Upper lobe of left lung (tissue), 6 donors: ENCODE results near the gene KRT71. TPM values are rescaled to one million over a fixed set of nuclear protein-coding genes. Genes with fewer than 3 reads are reported as not detected.

ENCODE experiments used
- ATAC-seq, 2 donors: fragments of 200-7000 bp; cut with Tn5 transposase; one replicate each; pipeline ENCODE4 v1.9.1; 2022; ENCODE audit warnings: mild to moderate bottlenecking in 2 of 2, moderate library complexity in 2 of 2; ENCODE audit not compliant: low FRiP score in 2 of 2
- DNase-seq, 2 donors: peaks; one replicate each; pipeline ENCODE4 v3.0.0-alpha.2; 2019 to 2020
- H3K27ac ChIP-seq, 4 donors: fragments of 200-600 bp; sonication (generic); one replicate each; pipeline ENCODE4 v1.5.1; 2016 to 2019
- H3K27me3 ChIP-seq, 4 donors: fragments of 200-600 bp; sonication (generic); one replicate each; pipeline ENCODE4 v1.5.1; 2017 to 2019
- H3K36me3 ChIP-seq, 4 donors: fragments of 200-600 bp; sonication (generic); one replicate each; pipeline ENCODE4 v1.5.1; 2016 to 2019
- H3K4me1 ChIP-seq, 4 donors: fragments of 200-600 bp; sonication (generic); one replicate each; pipeline ENCODE4 v1.5.1; 2018 to 2019
- H3K4me3 ChIP-seq, 4 donors: fragments of 200-600 bp; sonication (generic); one replicate each; pipeline ENCODE4 v1.5.1; 2017 to 2019; ENCODE audit warnings: mild to moderate bottlenecking in 2 of 4, moderate library complexity in 1 of 4
- H3K9me3 ChIP-seq, 4 donors: fragments of 200-600 bp; sonication (generic); one replicate each; pipeline ENCODE4 v1.5.1; 2018 to 2019
- CTCF ChIP-seq, 6 experiments: fragments of 450-650 bp in 4 of 6; fragments of 200-600 bp in 2 of 6; sonication (generic) in 2 of 6; IDR thresholded peaks; one replicate each; pipeline ENCODE4 v1.5.1; 2016 to 2019; ENCODE audit warnings: antibody characterized with exemption in 6 of 6
- EP300 ChIP-seq, 4 donors: sonication (generic); formaldehyde crosslinking; IDR thresholded peaks; one replicate each; pipeline ENCODE4 v1.5.1; 2017; ENCODE audit warnings: antibody characterized with exemption in 4 of 4, control low read depth in 2 of 4
- POLR2A ChIP-seq, 4 donors: fragments of 450-650 bp; IDR thresholded peaks; one replicate each; pipeline ENCODE4 v1.5.1; 2016 to 2017; ENCODE audit warnings: antibody characterized with exemption in 4 of 4, mild to moderate bottlenecking in 2 of 4
- POLR2AphosphoS5 ChIP-seq, 2 donors: sonication (generic); formaldehyde crosslinking; IDR thresholded peaks; one replicate each; pipeline ENCODE4 v1.5.1; 2017; ENCODE audit warnings: antibody characterized with exemption in 2 of 2
- WGBS, 2 donors: methylation state at CpG; one replicate each; pipeline ENCODE4 v1.1.5; 2017 to 2018; 5-methylcytosine and 5-hydroxymethylcytosine counted together
- total RNA-seq, 6 donors: library from RNA; depleted of rRNA in 4 of 6; stranded (reverse); fragments of >200 nt in 4 of 6; gene quantifications; one replicate each; pipeline versions ENCODE4 v1.1.0 to v1.2.1, GENCODE V29; 2016 to 2021
- donor health status: DM: no; HTN: no; CAD: no; lungs with moderate emphysema.
- donor health status: DM: no; HTN: yes; CAD: no; lungs with severe emphysema.

Gene KRT71
- not detected for total RNA-seq

GRCh38 chr12:52552681-52553195 is at the start of gene KRT71:
Gene KRT71 (minus strand): TSS chr12:52553145. CDS start chr12:52553077, 68 bp downstream.
- TF ChIP-seq CTCF (IDR thresholded peaks at IDR 0.05) = no peak
- no peak for TF ChIP-seq EP300 (IDR thresholded peaks at IDR 0.05)
- no peak for TF ChIP-seq POLR2A (IDR thresholded peaks at IDR 0.05)
- no peak for TF ChIP-seq POLR2AphosphoS5 (IDR thresholded peaks at IDR 0.05)
- H3K4me3 ChIP-seq = no peak within 1 kb of the TSS
- peak in 1 of 2 donors; percentile 15 for ATAC-seq
- no peaks in the 10 kb centered on the region for H3K9me3 ChIP-seq
- peaks cover 0 to 4% (median 0%) of the 10 kb centered on the region in 4 donors for H3K4me1 ChIP-seq
- DNase-seq = no peak
- no peaks in the 10 kb centered on the region for H3K27me3 ChIP-seq
- no peak within 1 kb of the TSS for H3K27ac ChIP-seq
- no peaks in the 10 kb centered on the region for H3K36me3 ChIP-seq
- WGBS, 2 donors = 74 to 97% methylated on average over 11 to 13 of the region's 14 CpGs

- no peak for ATAC-seq
- H3K36me3 ChIP-seq = no peaks in the 10 kb centered on the region
- H3K27me3 ChIP-seq = peaks cover 0 to 15% (median 6%) of the 10 kb centered on the region in 4 donors
- no peak for DNase-seq
- TF ChIP-seq POLR2A (IDR thresholded peaks at IDR 0.05) (no peak), CTCF (IDR thresholded peaks at IDR 0.05) (no peak), POLR2AphosphoS5 (IDR thresholded peaks at IDR 0.05) (no peak), EP300 (IDR thresholded peaks at IDR 0.05) (no peak)
- H3K4me1 ChIP-seq = no peaks in the 10 kb centered on the region
- 88 to 90% methylated on average over 5 of the region's 5 CpGs for WGBS, 2 donors
- H3K9me3 ChIP-seq = no peaks in the 10 kb centered on the region
- H3K27ac ChIP-seq = no peak overlapping the region
- H3K4me3 ChIP-seq = no peak overlapping the region
Measured at GRCh38 chr12:52602552-52602951, 49.6 kb upstream of the KRT71 start.

GRCh38 chr12:52601671-52602070 is 48.7 kb upstream of the KRT71 start:
- ATAC-seq = no peak
- Histone ChIP-seq H3K36me3 (no peaks in the 10 kb centered on the region), H3K4me1 (no peaks in the 10 kb centered on the region), H3K27me3 (peaks cover 0 to 15% (median 6%) of the 10 kb centered on the region in 4 donors), H3K9me3 (no peaks in the 10 kb centered on the region), H3K27ac (no peak overlapping the region), H3K4me3 (no peak overlapping the region)
- DNase-seq = no peak
- WGBS, 2 donors = 58 to 77% methylated on average over 4 of the region's 4 CpGs
- TF ChIP-seq POLR2AphosphoS5 (IDR thresholded peaks at IDR 0.05) (no peak), CTCF (IDR thresholded peaks at IDR 0.05) (no peak), POLR2A (IDR thresholded peaks at IDR 0.05) (no peak), EP300 (IDR thresholded peaks at IDR 0.05) (no peak)

- no peak for TF ChIP-seq EP300 (IDR thresholded peaks at IDR 0.05)
- TF ChIP-seq POLR2AphosphoS5 (IDR thresholded peaks at IDR 0.05) = no peak
- TF ChIP-seq POLR2A (IDR thresholded peaks at IDR 0.05) = no peak
- no peak for TF ChIP-seq CTCF (IDR thresholded peaks at IDR 0.05)
- H3K9me3 ChIP-seq = no peaks in the 10 kb centered on the region
- DNase-seq = peak in 1 of 2 donors; percentile 78
- ATAC-seq = peak in 1 of 2 donors; percentile 14
- H3K27me3 ChIP-seq = peaks cover 0 to 15% (median 6%) of the 10 kb centered on the region in 4 donors
- no peaks in the 10 kb centered on the region for H3K4me1 ChIP-seq
- H3K27ac ChIP-seq = no peak within 1 kb of the TSS
- H3K4me3 ChIP-seq = no peak within 1 kb of the TSS
- no peaks in the 10 kb centered on the region for H3K36me3 ChIP-seq
- 27 to 77% methylated on average over 14 to 30 of the region's 48 CpGs for WGBS, 2 donors
Measured at GRCh38 chr12:52600941-52601481, 48.1 kb upstream of the KRT71 start, which contains the start of gene KRT72. Gene KRT72 (minus strand): TSS chr12:52601463. CDS start chr12:52601452, 11 bp downstream.

- Histone ChIP-seq H3K27ac (no peak overlapping the region), H3K36me3 (no peaks in the 10 kb centered on the region), H3K4me1 (no peaks in the 10 kb centered on the region), H3K4me3 (no peak overlapping the region), H3K27me3 (peaks cover 0 to 15% (median 6%) of the 10 kb centered on the region in 4 donors), H3K9me3 (no peaks in the 10 kb centered on the region)
- WGBS, 2 donors = 83 to 86% methylated on average over 12 of the region's 12 CpGs
- TF ChIP-seq POLR2A (IDR thresholded peaks at IDR 0.05) (no peak), EP300 (IDR thresholded peaks at IDR 0.05) (no peak), POLR2AphosphoS5 (IDR thresholded peaks at IDR 0.05) (no peak), CTCF (IDR thresholded peaks at IDR 0.05) (no peak)
- no peak for ATAC-seq
- no peak for DNase-seq
Measured at GRCh38 chr12:52600475-52600874, 47.5 kb upstream of the KRT71 start.
